Breast epithelium (tissue), 4 donors: ENCODE results near the gene KLKB1. TPM values are rescaled to one million over a fixed set of nuclear protein-coding genes. Genes with fewer than 3 reads are reported as not detected.

Experiments used
- DNase-seq, 2 donors: peaks; one replicate each; pipeline ENCODE4 v3.0.0-alpha.2; 2019; ENCODE audit warnings: low spot score in 2 of 2
- H3K27ac ChIP-seq, 2 donors: fragments of 200-600 bp; sonication (generic) in 1 of 2; one replicate each; pipeline ENCODE4 v1.5.1; 2016 to 2019; ENCODE audit warnings: mild to moderate bottlenecking in 1 of 2
- H3K27me3 ChIP-seq, 2 donors: fragments of 200-600 bp; sonication (generic) in 1 of 2; one replicate each; pipeline versions ENCODE4 v1.5.1 to v1.6.0; 2017 to 2019; ENCODE audit warnings: control low read depth in 1 of 2, mild to moderate bottlenecking in 1 of 2
- H3K36me3 ChIP-seq: fragments of 200-600 bp; one replicate; pipeline ENCODE4 v1.5.1; 2019
- H3K4me1 ChIP-seq, 2 donors: fragments of 200-600 bp; sonication (generic); one replicate each; pipeline ENCODE4 v1.5.1; 2016 to 2019; ENCODE audit warnings: control low read depth in 1 of 2
- H3K4me3 ChIP-seq, 3 donors: fragments of 200-600 bp; sonication (generic); 1 replicate in 2 of 3; 2 replicates in 1 of 3; pipeline ENCODE4 v1.5.1; 2016 to 2019; ENCODE audit warnings: mild to moderate bottlenecking in 3 of 3, moderate library complexity in 2 of 3
- H3K9me3 ChIP-seq, 2 donors: fragments of 200-600 bp; sonication (generic) in 1 of 2; one replicate each; pipeline ENCODE4 v1.5.1; 2016 to 2019; ENCODE audit warnings: control low read depth in 1 of 2
- POLR2A ChIP-seq: fragments of 450-650 bp; IDR thresholded peaks from one replicate; pipeline ENCODE4 v1.6.1; 2016; ENCODE audit warnings: antibody characterized with exemption, mild to moderate bottlenecking, moderate library complexity
- POLR2AphosphoS5 ChIP-seq, 3 donors: sonication (generic); formaldehyde crosslinking; IDR thresholded peaks; one replicate each; pipeline ENCODE4 v1.6.1; 2017; ENCODE audit warnings: antibody characterized with exemption in 3 of 3
- intact Hi-C: fragments of 100-400 bp; cut with DNase I; formaldehyde crosslinking; loops from one replicate; pipeline ENCODE4 v1.15.1; 2023; ENCODE audit warnings: low total_unique reads
- total RNA-seq, 3 donors: library from RNA; depleted of rRNA; stranded (reverse); fragments of >200 nt; gene quantifications; one replicate each; pipeline ENCODE4 v1.1.0, GENCODE V29; 2016
- TF ChIP-seq, protein P1 (sequence below), 3 donors: fragments of 450-650 bp; IDR thresholded peaks; one replicate each; pipeline ENCODE4 v1.5.1; 2016 to 2017; ENCODE audit warnings: antibody characterized with exemption in 3 of 3, mild to moderate bottlenecking in 3 of 3, moderate library complexity in 3 of 3

The KLKB1 gene
- total RNA-seq, 3 donors from 2014 or later = 0.33 to 1.2 (median 0.96) TPM

DNA sequence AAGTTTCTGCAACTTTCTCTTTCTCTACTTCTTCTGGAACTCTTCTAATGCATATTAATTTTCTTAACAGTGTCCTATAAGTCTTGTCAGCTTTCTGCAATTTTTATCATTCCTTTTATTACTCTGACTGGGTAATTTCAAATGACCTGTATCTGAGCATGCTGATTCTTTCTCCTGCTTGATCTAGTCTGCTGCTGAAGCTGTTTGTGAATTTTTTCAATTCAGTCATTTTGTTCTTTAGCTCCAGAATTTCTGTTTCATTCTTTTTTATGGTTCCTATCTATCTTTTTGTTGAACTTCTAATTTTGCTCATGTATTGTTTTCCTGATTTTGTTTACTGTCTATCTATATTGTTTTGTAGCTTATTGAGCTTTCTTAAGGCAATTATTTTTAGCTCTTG lies 1.5 kb upstream of the KLKB1 start:
- no peak for TF ChIP-seq POLR2AphosphoS5 (IDR thresholded peaks at IDR 0.05)
- TF ChIP-seq POLR2A = no peak
- TF ChIP-seq, protein P1, sequence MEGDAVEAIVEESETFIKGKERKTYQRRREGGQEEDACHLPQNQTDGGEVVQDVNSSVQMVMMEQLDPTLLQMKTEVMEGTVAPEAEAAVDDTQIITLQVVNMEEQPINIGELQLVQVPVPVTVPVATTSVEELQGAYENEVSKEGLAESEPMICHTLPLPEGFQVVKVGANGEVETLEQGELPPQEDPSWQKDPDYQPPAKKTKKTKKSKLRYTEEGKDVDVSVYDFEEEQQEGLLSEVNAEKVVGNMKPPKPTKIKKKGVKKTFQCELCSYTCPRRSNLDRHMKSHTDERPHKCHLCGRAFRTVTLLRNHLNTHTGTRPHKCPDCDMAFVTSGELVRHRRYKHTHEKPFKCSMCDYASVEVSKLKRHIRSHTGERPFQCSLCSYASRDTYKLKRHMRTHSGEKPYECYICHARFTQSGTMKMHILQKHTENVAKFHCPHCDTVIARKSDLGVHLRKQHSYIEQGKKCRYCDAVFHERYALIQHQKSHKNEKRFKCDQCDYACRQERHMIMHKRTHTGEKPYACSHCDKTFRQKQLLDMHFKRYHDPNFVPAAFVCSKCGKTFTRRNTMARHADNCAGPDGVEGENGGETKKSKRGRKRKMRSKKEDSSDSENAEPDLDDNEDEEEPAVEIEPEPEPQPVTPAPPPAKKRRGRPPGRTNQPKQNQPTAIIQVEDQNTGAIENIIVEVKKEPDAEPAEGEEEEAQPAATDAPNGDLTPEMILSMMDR (IDR thresholded peaks at IDR 0.05) = no peak
- H3K9me3 ChIP-seq = peaks cover 6 to 17% of the 10 kb centered on the region in 2 donors
- no peaks in the 10 kb centered on the region for H3K36me3 ChIP-seq
- H3K4me1 ChIP-seq = no peaks in the 10 kb centered on the region
- H3K27me3 ChIP-seq = no peaks in the 10 kb centered on the region
- intact Hi-C loops = no loop called here
- H3K27ac ChIP-seq = no peak overlapping the region
- no peak for DNase-seq
- no peak overlapping the region for H3K4me3 ChIP-seq

DNA sequence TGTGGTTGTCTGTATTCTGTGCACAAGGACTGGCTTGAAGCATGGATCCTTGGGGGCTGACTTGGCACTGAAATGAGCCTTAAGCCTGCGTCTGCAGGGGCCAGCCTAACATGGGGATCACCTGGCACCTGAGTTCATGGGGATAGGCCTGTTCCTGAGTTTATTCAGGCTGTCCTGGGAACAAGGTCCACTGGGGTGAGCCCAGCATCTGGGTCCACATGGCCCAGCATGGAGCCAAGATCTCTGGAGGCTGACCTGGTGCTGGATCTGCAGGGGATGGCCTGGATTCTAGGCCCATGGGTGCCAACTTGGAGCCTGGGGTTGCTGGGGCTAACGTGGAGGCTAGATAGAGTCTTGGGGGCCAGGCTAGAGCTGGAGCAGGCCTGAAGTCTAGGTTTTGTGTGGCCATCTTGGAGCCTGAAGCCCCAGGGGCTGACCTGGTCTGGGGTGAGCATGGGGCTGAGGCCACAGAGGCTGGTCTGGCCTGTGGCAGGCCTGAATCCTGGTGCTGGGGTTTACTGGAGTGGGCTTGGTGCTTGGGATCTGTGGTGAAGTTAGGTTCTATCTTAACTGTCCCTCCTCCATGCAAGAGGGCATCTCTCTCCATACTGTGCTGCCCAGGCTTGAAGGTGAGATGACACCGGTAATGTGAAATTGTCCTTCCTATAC lies 652 bp upstream of the KLKB1 start:
- intact Hi-C loops = no loop called here
- Histone ChIP-seq H3K27ac (no peak overlapping the region), H3K9me3 (peaks cover 6 to 17% of the 10 kb centered on the region in 2 donors), H3K27me3 (no peaks in the 10 kb centered on the region), H3K36me3 (no peaks in the 10 kb centered on the region), H3K4me3 (no peak overlapping the region), H3K4me1 (no peaks in the 10 kb centered on the region)
- TF ChIP-seq, protein P1 (IDR thresholded peaks at IDR 0.05) = no peak
- TF ChIP-seq POLR2AphosphoS5 (IDR thresholded peaks at IDR 0.05) (no peak), POLR2A (no peak)
- DNase-seq = no peak

DNA sequence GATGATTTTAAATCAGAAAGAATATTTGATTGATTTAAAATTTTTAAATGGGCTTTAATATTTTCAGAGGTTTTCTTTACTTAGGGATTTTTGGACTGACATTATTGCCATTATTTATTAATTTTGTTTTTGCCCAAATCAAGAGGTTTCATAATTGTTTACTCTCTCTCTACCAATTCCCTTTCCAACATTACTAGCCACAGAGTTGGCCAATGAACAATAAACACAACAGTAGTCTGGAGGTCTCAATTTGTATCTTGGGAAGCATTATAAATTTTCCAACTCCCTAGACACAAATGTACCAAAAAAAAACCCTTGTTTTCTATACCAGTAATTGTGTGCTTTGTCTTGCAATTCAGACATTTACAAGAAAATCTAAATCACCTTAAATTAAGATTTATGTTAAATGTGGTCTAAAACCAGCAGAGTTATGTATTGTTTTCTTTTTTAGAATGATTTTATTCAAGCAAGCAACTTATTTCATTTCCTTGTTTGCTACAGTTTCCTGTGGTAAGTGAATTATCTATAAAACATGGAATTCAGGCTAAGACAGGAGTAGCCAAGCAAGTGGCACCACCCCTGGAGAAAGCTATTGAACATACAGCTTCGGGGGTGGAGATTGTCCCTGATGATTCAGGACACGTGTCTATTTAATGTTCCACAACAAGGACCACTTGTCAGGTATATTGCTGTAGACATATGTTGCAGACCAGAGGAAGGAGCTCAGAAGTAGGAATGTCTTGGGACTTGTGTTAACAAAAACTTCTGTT lies 622 bp downstream of the KLKB1 start:
- Histone ChIP-seq H3K4me1 (no peaks in the 10 kb centered on the region), H3K4me3 (no peak overlapping the region), H3K27me3 (no peaks in the 10 kb centered on the region), H3K9me3 (peaks cover 6 to 17% of the 10 kb centered on the region in 2 donors), H3K27ac (no peak overlapping the region), H3K36me3 (no peaks in the 10 kb centered on the region)
- DNase-seq = no peak
- intact Hi-C loops = no loop called here
- no peak for TF ChIP-seq POLR2A
- TF ChIP-seq, protein P1 (IDR thresholded peaks at IDR 0.05) = no peak
- no peak for TF ChIP-seq POLR2AphosphoS5 (IDR thresholded peaks at IDR 0.05)

DNA sequence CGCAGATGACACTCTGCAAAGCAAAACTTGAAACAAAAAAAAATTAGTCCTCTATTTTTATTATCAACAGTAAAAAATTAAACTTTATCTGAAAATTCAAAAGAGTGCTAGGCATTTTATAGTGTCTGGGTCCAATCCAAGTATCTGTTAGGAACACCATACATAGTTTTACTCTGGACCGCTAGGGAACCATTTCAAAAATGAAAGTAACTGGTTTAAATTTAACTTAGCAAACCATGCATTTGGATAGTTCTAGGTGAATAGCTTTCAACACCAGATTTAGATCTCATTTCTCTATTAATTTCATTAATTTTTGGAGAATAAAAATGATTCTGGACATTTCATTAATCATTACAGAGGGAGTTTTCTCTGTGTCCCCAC lies 1.2 kb downstream of the KLKB1 start:
- intact Hi-C loops = no loop called here
- TF ChIP-seq POLR2AphosphoS5 (IDR thresholded peaks at IDR 0.05) (no peak), POLR2A (no peak)
- TF ChIP-seq, protein P1 (IDR thresholded peaks at IDR 0.05) = no peak
- H3K9me3 ChIP-seq = peaks cover 6 to 17% of the 10 kb centered on the region in 2 donors
- DNase-seq = no peak
- H3K27me3 ChIP-seq = no peaks in the 10 kb centered on the region
- no peaks in the 10 kb centered on the region for H3K36me3 ChIP-seq
- no peak overlapping the region for H3K27ac ChIP-seq
- no peaks in the 10 kb centered on the region for H3K4me1 ChIP-seq
- H3K4me3 ChIP-seq = no peak overlapping the region

DNA sequence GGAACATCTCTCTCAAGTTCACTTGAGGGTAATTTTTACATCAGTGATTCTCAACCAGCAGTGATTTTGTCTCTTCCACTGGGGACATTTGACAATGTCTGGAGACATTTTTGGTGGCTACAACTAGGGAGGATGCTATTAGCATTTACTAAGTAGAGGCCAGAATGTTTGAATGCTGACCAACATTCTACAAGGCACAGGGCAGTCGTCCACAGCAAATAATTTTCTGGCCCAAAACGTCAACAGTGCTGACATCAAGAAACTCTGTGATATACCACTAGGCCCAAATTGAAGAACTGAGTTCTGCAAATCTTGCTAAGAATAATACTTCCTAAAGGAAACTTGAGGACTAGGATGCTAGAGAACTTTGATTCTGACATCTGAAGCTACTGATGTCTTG lies 7.1 kb downstream of the KLKB1 start:
- TF ChIP-seq, protein P1 (IDR thresholded peaks at IDR 0.05) = no peak
- TF ChIP-seq POLR2A (no peak), POLR2AphosphoS5 (IDR thresholded peaks at IDR 0.05) (no peak)
- Histone ChIP-seq H3K36me3 (no peaks in the 10 kb centered on the region), H3K9me3 (no peaks in the 10 kb centered on the region), H3K4me3 (no peak overlapping the region), H3K27me3 (no peaks in the 10 kb centered on the region), H3K4me1 (no peaks in the 10 kb centered on the region), H3K27ac (no peak overlapping the region)
- intact Hi-C loops = no loop called here
- no peak for DNase-seq
